Stimulated activated CD4-positive, alpha-beta T cell treated with anti-CD3 and anti-CD28 coated beads, Interleukin-12 subunit alpha, Interleukin-12 subunit beta, amount 100 ng/mL, for 24 hours (primary cell): ENCODE data around the gene ST14.
A peak's percentile ranks its signal among the peaks of the same experiment; 100 is the strongest.
"Not testable (repeated sequence)": the region's sequence is repeated elsewhere in the genome, so short reads cannot be mapped to it uniquely, and the experiment has no call there.

Source experiments
- DNase-seq, 2 experiments: peaks; one replicate each; pipeline ENCODE4 v3.0.0-alpha.2; 2020; ENCODE audit warnings: low read depth in 2 of 2

The ST14 gene

DNA sequence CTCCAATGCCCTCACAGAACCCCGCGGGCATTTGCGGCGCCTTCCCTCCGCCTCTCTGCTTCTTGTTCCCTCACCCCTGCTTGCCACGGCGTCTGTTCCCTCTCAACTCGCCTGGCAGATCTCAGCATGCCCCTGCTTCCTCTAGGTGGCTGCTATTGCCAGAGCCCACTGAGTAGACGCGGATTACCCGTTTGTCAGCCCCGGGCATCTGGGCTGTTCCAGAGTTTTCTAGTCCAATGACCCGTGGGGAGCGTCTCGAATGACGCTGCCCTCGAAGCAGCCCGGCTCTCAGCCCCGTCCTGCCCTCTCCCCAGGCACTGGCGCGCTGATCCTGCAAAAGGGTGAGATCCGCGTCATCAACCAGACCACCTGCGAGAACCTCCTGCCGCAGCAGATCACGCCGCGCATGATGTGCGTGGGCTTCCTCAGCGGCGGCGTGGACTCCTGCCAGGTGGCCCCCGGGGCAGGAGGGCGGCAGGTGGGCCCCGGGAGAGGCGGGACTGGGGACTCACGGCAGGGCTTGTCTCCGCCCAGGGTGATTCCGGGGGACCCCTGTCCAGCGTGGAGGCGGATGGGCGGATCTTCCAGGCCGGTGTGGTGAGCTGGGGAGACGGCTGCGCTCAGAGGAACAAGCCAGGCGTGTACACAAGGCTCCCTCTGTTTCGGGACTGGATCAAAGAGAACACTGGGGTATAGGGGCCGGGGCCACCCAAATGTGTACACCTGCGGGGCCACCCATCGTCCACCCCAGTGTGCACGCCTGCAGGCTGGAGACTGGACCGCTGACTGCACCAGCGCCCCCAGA lies 49.7 kb downstream of the ST14 start:
- no peak for DNase-seq

- DNase-seq: no peak
These were observed 50.6 kb downstream of the ST14 start for GRCh38 chr11:130209954-130210854.

DNA sequence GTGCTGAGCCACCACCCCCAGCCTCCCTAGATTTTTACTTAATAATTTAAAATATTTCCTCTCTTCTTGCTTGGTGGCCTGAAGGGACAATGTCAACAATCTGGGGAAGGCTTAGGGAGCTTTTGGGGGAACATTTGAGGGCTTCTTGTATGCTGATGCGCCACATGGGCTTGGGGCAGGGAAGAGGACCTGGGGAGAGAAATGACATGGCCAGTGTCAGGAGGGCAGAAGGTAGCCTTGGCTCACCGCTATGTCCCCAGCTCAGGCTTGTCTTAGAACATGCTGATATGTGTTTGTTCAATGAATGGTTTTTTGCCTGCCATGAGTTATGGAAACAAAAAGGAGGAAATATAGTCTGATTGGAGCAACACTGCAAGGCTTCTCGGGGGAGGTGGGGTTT lies 51.6 kb downstream of the ST14 start:
- DNase-seq: no peak

- DNase-seq: no peak
These were observed 52.3 kb downstream of the ST14 start for GRCh38 chr11:130211781-130212401.

DNA sequence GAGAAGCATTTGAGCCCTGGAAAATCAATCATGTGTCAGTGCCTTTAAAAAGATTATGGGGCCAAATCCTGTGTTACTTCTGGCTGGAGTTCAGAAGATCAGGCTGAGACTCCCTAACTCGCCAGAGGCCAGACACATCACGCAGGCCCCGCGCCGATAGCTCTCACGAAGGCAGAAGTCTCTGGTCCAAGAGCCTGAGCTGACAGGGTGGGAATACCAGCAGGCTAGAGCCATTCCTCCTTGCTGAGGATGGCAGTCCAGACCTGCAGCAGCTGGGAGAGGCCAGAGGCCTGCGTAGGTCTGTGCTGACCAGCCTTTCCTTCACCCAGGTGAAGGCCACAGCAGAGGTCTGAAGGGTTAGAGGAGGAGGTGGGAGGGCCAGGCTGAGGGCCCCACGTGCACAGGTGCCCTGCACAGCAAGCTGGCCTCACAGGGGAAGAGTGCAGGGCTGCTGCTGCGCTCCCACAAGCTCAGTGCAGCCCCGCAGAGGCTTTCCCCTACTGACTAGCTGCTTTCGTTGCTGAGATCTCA lies 52.9 kb downstream of the ST14 start:
- no peak for DNase-seq

- peak; percentile 46 to 59 for DNase-seq
These were observed 53.8 kb downstream of the ST14 start for GRCh38 chr11:130213143-130213978.

GRCh38 chr11:130213979-130214281 lies 54.3 kb downstream of the ST14 start:
- DNase-seq: no peak

DNA sequence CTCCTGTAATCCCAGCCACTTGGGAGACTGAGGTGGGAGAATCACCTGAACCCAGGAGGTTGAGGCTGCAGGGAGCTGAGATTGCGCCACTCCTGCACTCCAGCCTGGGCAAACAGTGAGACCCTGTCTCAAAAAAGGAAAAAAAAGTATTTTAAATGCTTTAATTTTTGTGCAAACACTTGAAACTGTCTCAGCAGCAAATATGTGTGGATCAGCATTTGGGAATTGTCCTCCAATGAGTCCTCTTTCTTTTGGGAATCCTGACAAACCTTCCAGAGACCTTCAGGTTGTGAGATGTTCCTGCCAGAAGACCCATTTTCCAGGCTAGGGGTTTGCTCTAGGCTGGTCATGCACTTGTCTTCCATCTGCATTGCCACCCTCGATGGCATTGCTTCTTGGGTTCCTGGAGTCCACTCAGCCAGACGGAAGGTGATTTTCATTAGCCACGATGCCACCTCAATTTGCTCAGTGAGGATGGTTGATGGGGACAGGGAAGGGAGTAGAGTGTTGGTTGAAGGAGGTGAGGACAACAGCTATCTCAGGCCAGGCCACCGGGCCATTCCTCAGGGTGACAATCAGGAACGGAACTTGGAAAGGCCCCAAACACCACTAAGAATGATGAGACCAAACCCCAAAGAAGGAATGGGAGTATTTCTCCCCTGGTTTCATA lies 55.4 kb downstream of the ST14 start:
- no peak for DNase-seq

DNA sequence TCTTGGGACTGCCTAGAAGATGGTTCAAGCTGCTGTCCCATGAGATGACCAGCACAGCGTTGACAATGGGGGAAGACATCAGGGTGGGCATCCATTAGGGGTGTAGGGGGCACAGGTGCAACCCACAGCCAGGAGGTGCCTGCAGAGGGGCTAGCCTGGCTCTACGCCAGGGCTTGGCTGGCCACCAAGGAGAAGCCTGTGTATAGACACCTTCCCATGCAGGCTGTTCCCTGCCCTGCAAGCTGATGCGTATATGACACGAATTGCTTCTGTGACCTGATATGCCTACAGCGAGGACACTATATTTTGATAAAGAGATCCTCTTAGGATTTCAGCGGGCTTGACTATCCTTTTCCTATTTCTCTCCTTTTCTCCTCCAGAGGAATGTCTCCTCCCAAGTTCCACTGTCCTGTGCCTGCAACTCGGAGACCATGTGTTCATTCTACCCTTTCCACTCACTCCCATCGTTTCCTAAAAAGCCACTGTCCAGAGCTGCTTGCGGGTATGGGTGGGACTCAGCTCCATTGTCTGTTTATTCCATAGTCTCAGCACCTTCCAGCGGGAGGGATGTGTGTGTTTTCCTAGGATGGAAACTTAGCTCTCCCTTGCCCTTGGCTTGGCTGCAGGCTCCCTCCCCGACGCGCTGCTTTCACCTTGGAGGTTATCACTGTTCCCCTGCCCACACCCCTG lies 56.1 kb downstream of the ST14 start:
- no peak for DNase-seq

DNA sequence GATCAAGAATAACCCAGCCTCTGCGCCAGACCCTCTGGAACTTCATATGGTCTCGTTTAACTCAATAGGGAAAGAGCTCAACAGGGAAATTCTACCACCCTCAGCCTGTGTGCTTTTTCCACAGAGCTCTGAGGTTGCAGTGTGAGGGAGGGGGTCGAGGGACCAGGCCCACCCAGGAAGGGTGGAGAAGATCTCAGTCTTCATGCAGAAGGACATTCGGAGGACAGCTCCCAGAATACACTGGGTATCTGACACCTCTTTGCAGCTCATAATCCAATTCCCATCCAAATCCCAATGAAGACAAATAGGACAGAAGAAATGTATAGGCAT lies 56.6 kb downstream of the ST14 start:
- DNase-seq: no peak

GRCh38 chr11:130216591-130217132 lies 57.1 kb downstream of the ST14 start:
- no peak for DNase-seq

DNA sequence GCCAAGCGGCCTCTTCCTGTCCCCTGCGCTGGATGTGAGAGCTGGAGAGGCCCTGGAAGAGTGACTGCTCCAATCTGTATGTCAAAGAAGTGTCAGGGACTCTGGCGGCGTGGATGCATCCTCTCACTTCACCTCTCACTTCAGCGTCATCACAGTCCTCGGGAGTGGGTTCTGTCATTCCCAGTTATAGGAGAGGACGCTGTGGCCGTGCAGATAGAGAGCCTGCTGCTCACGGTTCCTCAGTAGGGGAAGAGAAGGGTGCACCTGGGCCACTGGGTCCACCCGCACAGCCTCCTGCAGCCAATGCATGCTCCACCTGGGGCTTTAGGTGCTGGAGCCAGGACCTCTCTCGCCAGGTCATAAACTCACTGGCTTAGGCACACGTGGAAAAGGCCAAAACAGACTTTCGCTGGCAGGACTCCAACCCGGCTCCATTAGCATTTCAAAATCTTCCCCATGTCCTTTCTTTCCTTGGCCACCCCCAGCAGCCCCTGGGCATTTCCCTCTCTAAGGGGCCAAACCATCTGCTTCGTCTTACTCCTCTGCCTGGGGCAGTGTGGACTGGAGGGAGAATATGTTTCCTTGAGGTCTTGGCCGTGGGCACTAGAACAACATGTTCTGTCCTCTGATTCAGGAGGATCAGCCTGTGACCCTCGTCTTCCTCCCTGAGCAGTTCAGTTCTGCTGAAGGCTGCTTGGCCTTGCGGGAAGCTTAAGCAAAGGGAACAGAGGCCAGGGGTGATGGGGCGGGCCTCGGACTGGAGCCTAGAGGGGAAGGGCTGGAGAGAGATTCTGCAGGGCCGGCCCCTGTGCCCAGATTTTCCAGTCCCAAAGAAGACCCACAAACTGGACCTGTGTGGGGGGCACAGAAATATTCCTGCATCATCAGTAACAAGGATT lies 57.8 kb downstream of the ST14 start:
- no peak for DNase-seq

DNA sequence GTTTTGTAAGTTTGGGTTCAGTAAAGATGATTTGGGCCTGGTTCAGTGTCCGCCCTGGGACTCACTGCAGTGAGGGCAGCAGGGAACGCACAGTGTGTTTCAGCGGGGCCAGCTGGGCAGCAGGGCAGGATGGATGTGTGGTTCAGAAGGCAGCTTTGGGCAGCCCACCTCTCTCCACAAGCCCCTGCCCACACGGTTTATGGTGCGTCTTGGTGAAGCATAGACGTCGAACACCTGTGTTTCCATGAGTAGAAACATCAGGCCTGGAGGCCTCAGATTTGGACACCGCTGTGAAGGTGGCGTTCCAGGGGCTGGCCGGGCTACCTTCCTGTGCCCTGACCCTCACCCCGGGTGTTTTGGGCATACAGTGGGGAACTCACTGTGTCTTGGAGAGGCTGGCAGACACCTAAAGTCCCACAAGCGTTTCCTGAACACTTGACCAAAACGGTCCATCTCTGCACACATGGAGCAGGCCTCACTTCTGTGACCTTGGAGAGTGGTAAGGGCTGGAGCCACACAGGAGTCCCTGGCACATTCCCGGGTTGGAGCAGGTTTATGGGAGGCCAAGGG lies 59.0 kb downstream of the ST14 start:
- no peak for DNase-seq

GRCh38 chr11:130219148-130219547 lies 59.6 kb downstream of the ST14 start:
- DNase-seq: no peak

- DNase-seq: no peak
These were observed 60.9 kb downstream of the ST14 start for GRCh38 chr11:130220311-130221035.

DNA sequence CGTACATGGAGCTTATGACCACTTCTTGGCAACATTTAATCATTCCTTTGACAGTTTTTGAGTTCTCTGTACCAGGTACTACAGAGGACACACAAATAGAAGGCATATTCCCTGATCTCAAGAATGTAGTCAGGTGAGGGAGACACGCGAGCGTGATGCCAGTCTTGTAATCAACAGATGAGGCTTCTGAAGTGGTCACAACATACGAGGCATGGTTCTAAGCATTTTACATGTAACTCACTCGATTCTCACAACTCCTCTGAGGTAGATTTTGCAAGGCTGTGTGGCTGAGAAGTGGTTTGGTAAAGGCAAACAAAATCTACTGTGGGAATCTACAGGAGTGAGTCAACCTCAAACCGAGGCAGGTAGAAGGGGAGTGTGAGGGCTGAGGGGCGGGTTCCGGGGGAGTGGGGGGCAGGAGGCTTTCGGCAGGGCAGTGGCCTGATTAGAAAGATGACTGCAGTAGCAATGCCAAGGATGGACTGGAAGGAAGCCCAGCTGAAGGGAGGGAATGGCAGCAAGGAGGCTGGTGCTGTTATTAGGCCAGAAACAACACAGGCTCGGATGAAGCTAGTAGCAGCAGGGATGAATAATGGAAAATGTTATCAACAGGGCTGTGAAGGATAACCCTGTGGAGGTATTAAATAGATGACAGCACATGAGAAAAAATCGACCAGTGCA lies 63.8 kb downstream of the ST14 start:
- no peak for DNase-seq

DNA sequence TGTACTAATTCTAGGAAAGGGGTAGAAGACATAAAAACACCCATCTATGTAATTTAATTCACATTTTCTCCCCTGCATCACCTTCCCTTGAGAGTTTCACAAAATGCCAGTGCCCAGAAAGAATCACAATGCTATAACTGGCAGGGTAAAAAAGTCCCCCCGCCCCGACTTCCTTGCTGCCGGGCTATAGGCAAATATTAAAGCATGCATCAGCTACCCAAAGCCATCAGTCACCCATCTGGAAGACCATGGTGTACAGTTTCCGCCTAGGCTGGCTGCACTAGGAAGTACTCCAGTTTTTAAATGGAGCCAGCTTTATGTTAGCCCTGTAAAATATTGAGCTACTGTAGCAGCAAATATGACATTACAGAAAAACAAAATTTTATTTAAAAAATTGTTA lies 67.8 kb downstream of the ST14 start:
- DNase-seq: no peak

GRCh38 chr11:130233486-130233885 lies 73.9 kb downstream of the ST14 start:
- DNase-seq: not testable (repeated sequence)
